Measurements from ENCODE around the gene CORO1C.

DNA sequence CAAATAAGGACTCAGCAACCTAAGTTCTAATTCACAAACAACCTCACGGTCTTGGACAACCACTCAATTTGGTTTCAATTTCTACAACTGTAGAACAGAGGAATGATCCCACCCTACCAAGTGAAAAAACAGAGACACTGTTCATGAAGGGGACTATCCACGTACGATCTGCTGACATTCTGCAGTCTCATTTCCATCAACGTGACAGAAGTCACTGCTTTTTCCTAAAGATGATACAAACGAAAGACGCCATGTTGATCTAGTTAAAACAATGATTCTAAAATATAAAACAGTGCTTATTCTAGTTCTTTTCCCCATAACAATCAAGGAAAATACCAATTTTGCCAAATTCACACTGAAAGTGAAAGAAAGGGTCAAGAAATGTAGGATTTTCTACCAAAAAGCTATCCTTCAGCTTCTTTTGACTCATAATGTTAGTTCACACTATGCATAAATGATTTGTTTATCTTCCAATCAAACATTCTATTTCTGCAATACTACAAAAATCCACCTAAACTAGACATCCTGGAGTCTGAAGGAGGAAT is 38.1 kb downstream of the CORO1C start:
- TF ChIP-seq, protein P1, sequence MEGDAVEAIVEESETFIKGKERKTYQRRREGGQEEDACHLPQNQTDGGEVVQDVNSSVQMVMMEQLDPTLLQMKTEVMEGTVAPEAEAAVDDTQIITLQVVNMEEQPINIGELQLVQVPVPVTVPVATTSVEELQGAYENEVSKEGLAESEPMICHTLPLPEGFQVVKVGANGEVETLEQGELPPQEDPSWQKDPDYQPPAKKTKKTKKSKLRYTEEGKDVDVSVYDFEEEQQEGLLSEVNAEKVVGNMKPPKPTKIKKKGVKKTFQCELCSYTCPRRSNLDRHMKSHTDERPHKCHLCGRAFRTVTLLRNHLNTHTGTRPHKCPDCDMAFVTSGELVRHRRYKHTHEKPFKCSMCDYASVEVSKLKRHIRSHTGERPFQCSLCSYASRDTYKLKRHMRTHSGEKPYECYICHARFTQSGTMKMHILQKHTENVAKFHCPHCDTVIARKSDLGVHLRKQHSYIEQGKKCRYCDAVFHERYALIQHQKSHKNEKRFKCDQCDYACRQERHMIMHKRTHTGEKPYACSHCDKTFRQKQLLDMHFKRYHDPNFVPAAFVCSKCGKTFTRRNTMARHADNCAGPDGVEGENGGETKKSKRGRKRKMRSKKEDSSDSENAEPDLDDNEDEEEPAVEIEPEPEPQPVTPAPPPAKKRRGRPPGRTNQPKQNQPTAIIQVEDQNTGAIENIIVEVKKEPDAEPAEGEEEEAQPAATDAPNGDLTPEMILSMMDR (IDR thresholded peaks at IDR 0.05): no peak
- TF ChIP-seq POLR2AphosphoS5 (IDR thresholded peaks at IDR 0.05; ENCODE audit: insufficient read depth in 1 of 2, low read depth in 1 of 2) (no peak), POLR2A (IDR thresholded peaks at IDR 0.05) (no peak)
